Measurements from ENCODE around the gene ZFP2. TPM values are rescaled to one million over a fixed set of nuclear protein-coding genes. Genes with fewer than 3 reads are reported as not detected.

The ZFP2 gene
- total and polyA plus RNA-seq, 2 of the 13 experiments (the other 11 are each of a cell fraction or from before 2014, with no cell fraction given), result 0.27 to 0.42 TPM

- TF ChIP-seq ZFP62 (CRISPR knock-in tag; IDR thresholded peaks at IDR 0.05) (no peak), SALL1 (CRISPR knock-in tag; IDR thresholded peaks at IDR 0.05) (peak; percentile 32), ZNF225 (CRISPR knock-in tag; IDR thresholded peaks at IDR 0.05) (peak; percentile 30; the same call in 1 of the 2 replicates), NRL (CRISPR knock-in tag; IDR thresholded peaks at IDR 0.05; ENCODE audit: borderline replicate concordance) (peak; percentile 38; the same call in 1 of the 2 replicates), HNRNPLL (IDR thresholded peaks at IDR 0.05; ENCODE audit: low read depth, low read length, poor library complexity, severe bottlenecking) (peak; percentile 80), ZNF335 (CRISPR knock-in tag; IDR thresholded peaks at IDR 0.05) (peak; percentile 49; the same call in 1 of the 2 replicates), MXD1 (CRISPR knock-in tag; IDR thresholded peaks at IDR 0.05) (peak; percentile 71), ZNF367 (CRISPR knock-in tag; IDR thresholded peaks at IDR 0.05; ENCODE audit: borderline replicate concordance) (0 out of 2 replicates have a peak, but pooled peaks have one; percentile 28), HOXA3 (CRISPR knock-in tag; IDR thresholded peaks at IDR 0.05) (peak; percentile 39; the same call in 1 of the 2 replicates), WIZ (CRISPR knock-in tag; IDR thresholded peaks at IDR 0.05) (no peak), NR0B2 (CRISPR knock-in tag; IDR thresholded peaks at IDR 0.05) (0 out of 2 replicates have a peak, but pooled peaks have one; percentile 45), TFDP1 (CRISPR knock-in tag; IDR thresholded peaks at IDR 0.05; ENCODE audit: borderline replicate concordance) (peak; percentile 28; the same call in 1 of the 2 replicates), ZNF350 (CRISPR knock-in tag; IDR thresholded peaks at IDR 0.05; ENCODE audit: borderline replicate concordance, low read depth) (peak; percentile 46; the same call in 1 of the 2 replicates), NR2F6 (IDR thresholded peaks at IDR 0.05) (no peak), NR2F6 (CRISPR knock-in tag; IDR thresholded peaks at IDR 0.05) (peak; percentile 51; the same call in 1 of the 2 replicates), ZBTB14 (CRISPR knock-in tag; IDR thresholded peaks at IDR 0.05) (no peak), PHF21A (CRISPR knock-in tag; IDR thresholded peaks at IDR 0.05) (no peak), NFYC (CRISPR knock-in tag; IDR thresholded peaks at IDR 0.05) (no peak), ZNF691 (CRISPR knock-in tag; IDR thresholded peaks at IDR 0.05; ENCODE audit: borderline replicate concordance, low read depth) (0 out of 2 replicates have a peak, but pooled peaks have one; percentile 17), NCOR1 (IDR thresholded peaks at IDR 0.05; ENCODE audit: borderline replicate concordance, low read length) (no peak), ZSCAN20 (CRISPR knock-in tag; IDR thresholded peaks at IDR 0.05; ENCODE audit: borderline replicate concordance) (peak; percentile 61; the same call in 1 of the 2 replicates), FOXA3 (CRISPR knock-in tag; IDR thresholded peaks at IDR 0.05) (0 out of 2 replicates have a peak, but pooled peaks have one; percentile 7), SATB2 (CRISPR knock-in tag; IDR thresholded peaks at IDR 0.05) (0 out of 2 replicates have a peak, but pooled peaks have one; percentile 40), CREM (IDR thresholded peaks at IDR 0.05) (0 out of 2 replicates have a peak, but pooled peaks have one; percentile 19), CREM (CRISPR knock-in tag; IDR thresholded peaks at IDR 0.05) (no peak), STAT5B (CRISPR knock-in tag; IDR thresholded peaks at IDR 0.05) (no peak), GATAD2A (CRISPR knock-in tag; IDR thresholded peaks at IDR 0.05) (no peak)
Observed at GRCh38 chr5:178895615-178896571, at the start of gene ZFP2 (continued).
